H1 (cell line): ENCODE results near the gene TRIM40.

ENCODE experiments used
- BRCA1 ChIP-seq: IDR thresholded peaks from 2 replicates; pipeline ENCODE4 v1.6.1; 2012; ENCODE audit warnings: low read depth, low read length, improper control_type of control experiment
- EP300 ChIP-seq, 2 experiments: IDR thresholded peaks; 1 replicate in 1 of 2; 2 replicates in 1 of 2; pipeline ENCODE4 v1.6.1; 2011 to 2012; ENCODE audit warnings: low read depth in 2 of 2, low read length in 2 of 2, mild to moderate bottlenecking in 2 of 2, borderline replicate concordance in 1 of 2, inconsistent platforms in 1 of 2, moderate library complexity in 1 of 2
- YY1 ChIP-seq: IDR thresholded peaks from 2 replicates; pipeline ENCODE4 v1.6.1; 2011; ENCODE audit warnings: low read depth, mild to moderate bottlenecking, low read length
- TF ChIP-seq, protein P1 (sequence below), 3 experiments: IDR thresholded peaks; 1 replicate in 2 of 3; 2 replicates in 1 of 3; pipeline versions ENCODE4 v1.5.1 to v1.6.1; 2011; ENCODE audit warnings: low read length in 3 of 3, mild to moderate bottlenecking in 3 of 3, inconsistent platforms in 2 of 3, low read depth in 1 of 3, moderate library complexity in 1 of 3; ENCODE audit not compliant: insufficient read depth in 1 of 3; ENCODE audit errors: control extremely low read depth in 1 of 3

GRCh38 chr6:30172681-30173080, 36.7 kb downstream of the TRIM40 start:
- TF ChIP-seq EP300 (IDR thresholded peaks at IDR 0.05; ENCODE audit: borderline replicate concordance in 1 of 2, low read depth in 2 of 2, low read length in 2 of 2) (no peak), BRCA1 (no peak), YY1 (no peak)
- TF ChIP-seq, protein P1, sequence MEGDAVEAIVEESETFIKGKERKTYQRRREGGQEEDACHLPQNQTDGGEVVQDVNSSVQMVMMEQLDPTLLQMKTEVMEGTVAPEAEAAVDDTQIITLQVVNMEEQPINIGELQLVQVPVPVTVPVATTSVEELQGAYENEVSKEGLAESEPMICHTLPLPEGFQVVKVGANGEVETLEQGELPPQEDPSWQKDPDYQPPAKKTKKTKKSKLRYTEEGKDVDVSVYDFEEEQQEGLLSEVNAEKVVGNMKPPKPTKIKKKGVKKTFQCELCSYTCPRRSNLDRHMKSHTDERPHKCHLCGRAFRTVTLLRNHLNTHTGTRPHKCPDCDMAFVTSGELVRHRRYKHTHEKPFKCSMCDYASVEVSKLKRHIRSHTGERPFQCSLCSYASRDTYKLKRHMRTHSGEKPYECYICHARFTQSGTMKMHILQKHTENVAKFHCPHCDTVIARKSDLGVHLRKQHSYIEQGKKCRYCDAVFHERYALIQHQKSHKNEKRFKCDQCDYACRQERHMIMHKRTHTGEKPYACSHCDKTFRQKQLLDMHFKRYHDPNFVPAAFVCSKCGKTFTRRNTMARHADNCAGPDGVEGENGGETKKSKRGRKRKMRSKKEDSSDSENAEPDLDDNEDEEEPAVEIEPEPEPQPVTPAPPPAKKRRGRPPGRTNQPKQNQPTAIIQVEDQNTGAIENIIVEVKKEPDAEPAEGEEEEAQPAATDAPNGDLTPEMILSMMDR (IDR thresholded peaks at IDR 0.05; ENCODE audit: control extremely low read depth in 1 of 3, insufficient read depth in 1 of 3, low read depth in 1 of 3, low read length in 3 of 3): no peak
